ENCODE data around the gene EPHA8. TPM values are rescaled to one million over a fixed set of nuclear protein-coding genes. Genes with fewer than 3 reads are reported as not detected.

Gene EPHA8
- polyA plus RNA-seq, 1 of the 3 experiments (the other 2 are of a cell fraction): 0.02 TPM

- TF ChIP-seq CTCF (IDR thresholded peaks at IDR 0.05) (no peak), RXRA (IDR thresholded peaks at IDR 0.05; ENCODE audit: borderline replicate concordance, low read depth) (no peak), RAD21 (IDR thresholded peaks at IDR 0.05; ENCODE audit: low read length) (peak; percentile 25), TAF1 (IDR thresholded peaks at IDR 0.05; ENCODE audit: borderline replicate concordance, low read depth, low read length) (no peak), MXI1 (IDR thresholded peaks at IDR 0.05; ENCODE audit: low read depth, low read length) (no peak), FOXM1 (IDR thresholded peaks at IDR 0.05; ENCODE audit: low read depth) (no peak)
Observed at GRCh38 chr1:22572818-22573217, 9.5 kb downstream of the EPHA8 start (continued).

- peaks cover 26% of the 10 kb centered on the region for H3K27me3 ChIP-seq (ENCODE audit: insufficient read depth)
- ChIA-PET CTCF (interaction anchor here (0.8 to 1.9 kb wide), 5 partner anchors 10 to 157 kb away, joined by 3 to 10 read pairs (median 6); no protein-coding TSS in a partner anchor), POLR2A (interaction anchor here (0.9 to 1.8 kb wide), 4 partner anchors 9 to 40 kb away, joined by 3 to 9 read pairs (median 6); no protein-coding TSS in a partner anchor)
- H3K36me3 ChIP-seq (replicated peaks in 1 of 2; ENCODE audit: control insufficient read depth in 1 of 2, insufficient read depth in 2 of 2, low read length in 1 of 2): no peaks in the 10 kb centered on the region
- H3K9ac ChIP-seq: no peak overlapping the region
- H3F3A ChIP-seq (replicated peaks; ENCODE audit: insufficient read depth): peaks cover 4% of the 10 kb centered on the region
- H2AFZ ChIP-seq (ENCODE audit: low read depth): no peak overlapping the region
- DNase-seq: no peak
- TF ChIP-seq MAX (IDR thresholded peaks at IDR 0.05; ENCODE audit: low read depth): no peak
- TF ChIP-seq FOXM1 (IDR thresholded peaks at IDR 0.05; ENCODE audit: low read depth): no peak
- no peak for TF ChIP-seq GATA2 (CRISPR knock-in tag; IDR thresholded peaks at IDR 0.05)
- TF ChIP-seq REST (IDR thresholded peaks at IDR 0.05; ENCODE audit: low read depth, low read length): no peak
- TF ChIP-seq RFX5 (IDR thresholded peaks at IDR 0.05; ENCODE audit: low read length): no peak
- no peak for TF ChIP-seq GABPA (IDR thresholded peaks at IDR 0.05; ENCODE audit: low read depth)
- TF ChIP-seq TAF1 (IDR thresholded peaks at IDR 0.05; ENCODE audit: borderline replicate concordance, low read depth, low read length): no peak
- no peak for TF ChIP-seq MEF2A (IDR thresholded peaks at IDR 0.05; ENCODE audit: borderline replicate concordance, low read depth)
- H3K4me3 ChIP-seq (ENCODE audit: low read depth in 2 of 2, low read length in 1 of 2): no peak overlapping the region; a peak in 1 of 4 replicates
- no peaks in the 10 kb centered on the region for H4K20me1 ChIP-seq (ENCODE audit: insufficient read depth)
- no peak overlapping the region for H3K4me2 ChIP-seq
- H3K79me2 ChIP-seq (ENCODE audit: insufficient read depth): no peaks in the 10 kb centered on the region
- H3K4me1 ChIP-seq (ENCODE audit: control insufficient read depth in 1 of 2, insufficient read depth in 2 of 2, low read depth in 1 of 2, low read length in 1 of 2): peaks cover 0 to 47% of the 10 kb centered on the region in 2 experiments; a peak in 2 of 4 replicates
- WGBS (ENCODE audit: low lambda C conversion rate): 9% methylated on average over 4 of the region's 7 CpGs
- no peaks in the 10 kb centered on the region for H3K9me2 ChIP-seq
- peak overlapping the region in 1 of 2 experiments; percentile 95; a peak in 2 of 4 replicates for H3K27ac ChIP-seq (ENCODE audit: low read depth in 2 of 2, low read length in 1 of 2)
- H3K9me3 ChIP-seq: no peaks in the 10 kb centered on the region
Observed at GRCh38 chr1:22573237-22573636, 9.9 kb downstream of the EPHA8 start.

Measured in SK-N-SH (cell line).